Caki2 (cell line): ENCODE data around the gene NTN1. TPM values are rescaled to one million over a fixed set of nuclear protein-coding genes. Genes with fewer than 3 reads are reported as not detected.
A peak's percentile ranks its signal among the peaks of the same experiment; 100 is the strongest.
"Not testable (repeated sequence)": the region's sequence is repeated elsewhere in the genome, so short reads cannot be mapped to it uniquely, and the experiment has no call there.

Experiments
- DNase-seq: peaks from one replicate; pipeline ENCODE4 v3.0.0-alpha.2; 2015; ENCODE audit warnings: low read depth
- in situ Hi-C: cut with HindIII; loops from 2 replicates; pipeline ENCODE4 v1.10.0; 2016; ENCODE audit warnings: low sequenced_read_pairs, low pct_unique_long_range_greater_than_20kb, mixed read lengths
- total RNA-seq: library from RNA; depleted of rRNA; stranded (reverse); fragments of >200 nt; shearing (Covaris generic); gene quantifications from 2 replicates; pipeline ENCODE4 v1.2.3, GENCODE V29; 2014; ENCODE audit warnings: low replicate concordance

NTN1 gene
- total RNA-seq, 1 experiment from 2014 or later, result 11.9 TPM

DNA sequence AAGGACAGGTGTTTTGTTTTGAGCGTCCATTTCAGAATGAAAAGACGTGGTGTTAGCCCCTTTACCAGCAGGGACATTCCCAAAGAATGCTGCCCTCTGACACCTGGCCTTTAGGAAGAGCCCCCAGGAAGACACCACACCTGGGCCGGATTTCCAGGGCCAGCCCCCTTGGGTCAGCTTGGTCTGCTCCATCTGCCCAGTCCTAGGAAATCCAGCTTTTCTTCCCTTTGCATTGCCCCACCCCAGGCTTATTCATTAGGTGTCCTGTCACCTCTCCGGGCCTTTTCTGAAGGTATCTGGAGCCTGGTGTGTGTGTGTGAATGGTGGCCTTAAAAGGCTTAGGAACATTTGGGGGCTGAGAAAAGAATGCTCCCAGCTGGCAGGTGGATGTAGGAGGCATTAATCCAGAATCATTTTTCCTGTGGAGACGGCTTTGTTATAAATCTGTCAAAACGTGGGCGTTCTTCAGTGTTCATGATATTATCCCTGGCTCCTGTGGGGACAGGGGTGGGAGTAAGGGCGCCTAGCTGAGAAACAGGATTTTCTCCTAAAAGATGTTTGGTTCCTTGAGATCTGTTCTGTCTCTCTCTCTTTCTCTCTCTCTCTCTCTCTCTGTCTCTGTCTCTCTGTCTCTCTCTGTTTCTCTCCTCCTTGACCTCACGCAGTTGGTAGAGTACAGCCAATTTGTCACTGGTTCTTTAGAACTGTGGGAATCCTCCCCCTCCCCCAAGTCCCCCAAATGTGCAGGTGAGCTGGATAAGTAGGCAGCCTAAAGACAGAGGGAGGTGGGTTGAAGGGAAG is 84.0 kb downstream of the NTN1 start:
- in situ Hi-C loops, result no loop called here
- DNase-seq, result no peak

DNA sequence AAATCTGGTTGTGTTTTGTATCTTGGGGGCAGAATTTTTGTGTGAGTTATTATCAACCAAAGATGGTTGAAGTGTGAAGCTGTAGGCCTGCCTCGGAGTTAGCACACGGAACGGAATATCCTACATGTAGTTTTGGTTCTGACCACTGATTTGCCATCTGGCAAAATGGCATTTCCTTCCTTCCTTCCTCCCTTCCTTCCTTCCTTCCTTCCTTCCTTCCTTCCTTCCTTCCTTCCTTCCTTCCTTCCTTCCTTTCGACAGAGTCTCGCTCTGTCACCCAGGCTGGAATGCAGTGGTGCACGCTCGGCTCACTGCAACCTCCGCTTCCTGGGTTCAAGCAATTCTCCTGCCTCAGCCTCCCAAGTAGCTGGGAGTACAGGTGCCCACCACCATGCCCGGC is 85.0 kb downstream of the NTN1 start:
- in situ Hi-C loops, DNase-seq: not testable (repeated sequence)

DNA sequence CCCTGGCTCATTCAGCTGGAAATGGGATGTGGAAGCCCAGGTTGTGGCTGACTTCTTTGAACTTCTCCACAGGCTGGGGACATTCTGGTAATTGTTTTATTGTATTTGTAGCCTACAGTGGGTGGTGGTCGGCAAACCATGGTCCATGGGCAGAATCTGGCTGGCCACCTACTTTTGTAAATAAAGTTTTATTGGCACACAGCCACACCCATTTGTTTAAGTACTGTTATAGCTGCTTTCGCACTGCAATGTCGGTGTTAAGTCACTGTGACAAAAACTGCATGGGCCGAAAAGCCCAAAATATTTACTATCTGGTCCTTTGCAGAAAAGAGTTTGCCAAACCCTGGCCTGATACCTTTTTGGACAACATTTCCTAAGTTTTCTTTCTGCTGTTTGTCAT is 86.2 kb downstream of the NTN1 start:
- in situ Hi-C loops, result no loop called here
- no peak for DNase-seq

DNA sequence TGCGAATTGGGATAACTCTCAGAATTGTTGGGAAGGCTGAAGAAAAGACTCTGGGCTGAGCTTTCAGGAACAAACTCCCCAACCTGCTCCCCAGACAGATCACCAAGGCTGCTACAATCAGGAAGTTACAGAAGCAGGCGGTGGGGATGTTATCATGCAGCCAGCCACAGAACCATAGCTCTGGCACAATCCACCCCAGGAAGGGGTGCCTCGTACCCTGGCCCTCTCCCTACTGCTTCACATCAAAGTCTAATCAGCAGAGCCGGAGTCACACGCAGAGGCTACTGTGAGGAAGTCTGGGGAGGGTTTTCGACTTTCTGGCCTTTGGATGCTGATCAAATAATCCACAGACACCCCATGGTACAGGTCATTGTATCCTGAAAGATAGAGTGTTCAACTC is 86.8 kb downstream of the NTN1 start:
- in situ Hi-C loops, result no loop called here
- DNase-seq, result no peak

DNA sequence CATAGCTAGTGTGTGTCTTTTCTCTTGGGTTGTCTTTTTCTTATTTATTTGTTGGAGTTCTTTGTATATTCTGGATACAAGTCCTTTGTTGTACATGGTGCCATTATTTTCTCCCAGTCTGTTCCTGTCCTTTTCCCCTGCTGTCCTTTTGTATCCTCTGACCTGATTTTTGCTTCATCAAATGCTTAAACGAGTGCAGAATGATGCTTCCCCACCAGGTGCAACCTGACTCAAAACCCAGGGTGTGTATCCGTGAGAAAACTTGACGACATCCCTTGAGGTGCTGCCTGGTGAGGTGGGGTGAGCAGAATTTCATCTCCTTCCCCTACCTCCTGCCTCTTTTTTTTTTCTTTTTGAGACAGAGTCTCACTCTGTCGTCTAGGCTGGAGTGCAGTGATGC is 88.6 kb downstream of the NTN1 start:
- in situ Hi-C loops, result no loop called here
- no peak for DNase-seq

DNA sequence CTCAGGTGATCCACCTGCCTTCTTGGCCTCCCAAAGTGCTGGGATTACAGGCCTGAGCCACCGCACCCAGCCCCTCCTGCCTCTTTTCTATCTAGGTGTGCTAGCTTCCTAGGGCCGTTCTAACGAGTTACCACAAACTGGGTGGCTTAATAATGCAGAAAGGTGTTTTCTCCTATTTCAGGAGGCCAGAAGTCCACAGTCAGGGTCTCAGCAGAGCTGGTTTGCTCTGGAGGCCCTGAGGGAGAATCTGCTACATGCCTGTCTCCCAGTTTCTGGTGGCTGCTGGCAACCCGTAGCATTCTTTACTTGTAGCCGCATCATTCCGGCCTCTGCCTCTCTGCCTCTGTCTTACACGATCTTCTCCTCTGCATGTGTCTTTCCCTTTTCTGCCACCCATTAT is 89.2 kb downstream of the NTN1 start:
- in situ Hi-C loops, result no loop called here
- no peak for DNase-seq

DNA sequence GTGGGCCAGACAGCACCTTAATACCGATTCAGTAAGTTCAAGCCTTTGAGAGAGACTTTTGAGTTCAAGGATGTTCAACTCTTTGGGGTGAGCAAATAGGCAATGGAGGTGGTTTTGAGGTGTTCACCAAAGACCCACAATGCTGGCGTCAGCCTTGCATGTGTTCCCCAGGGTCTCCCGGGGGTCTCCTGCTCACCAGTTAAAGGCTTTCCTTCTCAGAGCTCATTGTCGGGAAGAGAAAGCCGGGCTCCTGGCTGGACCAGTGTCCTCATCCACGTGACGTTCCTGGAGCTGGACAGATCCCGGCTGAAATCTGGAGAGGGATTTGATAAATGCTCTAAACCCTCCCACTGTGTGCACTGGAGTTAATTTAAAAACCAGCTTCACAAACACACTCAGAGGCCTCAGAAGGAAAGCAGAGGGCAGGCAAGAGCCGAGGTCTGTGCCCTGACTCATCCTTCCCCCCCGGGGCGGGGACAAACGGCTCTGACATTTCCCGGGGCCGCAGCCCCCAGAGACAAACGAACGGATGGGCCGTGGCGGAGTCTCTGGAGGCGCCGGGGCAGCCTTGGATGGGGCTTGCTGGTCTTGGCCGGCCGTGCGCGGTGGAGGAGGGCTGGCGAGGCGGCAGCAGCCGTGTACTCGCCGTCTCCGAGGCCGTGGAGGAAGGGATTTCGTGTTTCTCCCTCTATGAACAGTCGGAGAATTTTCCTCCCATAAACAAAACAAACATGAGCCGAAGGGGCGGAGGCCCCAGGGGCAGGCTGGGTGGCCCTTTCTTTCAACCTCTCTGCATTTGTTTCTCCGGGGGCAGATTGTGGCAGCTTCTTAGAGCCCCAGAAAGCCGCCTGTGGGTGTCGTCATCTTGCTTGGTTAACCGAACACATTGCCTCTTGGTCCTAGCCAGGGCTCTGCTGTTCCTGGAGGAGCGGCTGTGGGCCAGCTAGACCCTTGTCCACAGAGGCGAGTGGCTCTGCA is 94.2 kb downstream of the NTN1 start:
- DNase-seq, result peak; percentile 78
- in situ Hi-C loops, result no loop called here

DNA sequence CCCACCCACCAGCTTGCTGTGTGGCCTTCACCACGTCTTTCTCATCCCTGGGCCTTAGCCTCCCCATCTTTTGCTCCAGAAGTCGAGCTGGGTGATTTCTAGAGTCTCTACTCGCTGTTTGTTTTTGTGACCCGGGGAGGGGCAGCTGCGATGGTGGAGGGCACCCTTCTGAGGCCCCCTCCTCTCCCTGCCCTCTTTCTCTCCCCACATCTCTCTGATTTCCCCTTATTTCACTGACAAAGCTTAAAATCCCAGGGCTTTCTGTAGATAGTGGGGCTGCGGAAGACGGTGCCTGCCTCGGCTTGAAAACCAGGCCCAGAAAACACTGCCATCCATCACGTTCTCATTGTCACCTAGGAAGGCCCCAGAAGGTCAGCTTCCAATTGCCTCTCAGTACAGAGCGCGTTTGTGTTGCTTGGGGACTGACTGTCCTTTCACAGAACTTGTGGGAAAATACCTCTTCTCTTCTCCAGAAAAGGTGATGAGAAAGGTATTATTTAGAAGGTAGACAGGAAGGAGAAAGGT is 95.1 kb downstream of the NTN1 start:
- in situ Hi-C loops, result no loop called here
- no peak for DNase-seq

DNA sequence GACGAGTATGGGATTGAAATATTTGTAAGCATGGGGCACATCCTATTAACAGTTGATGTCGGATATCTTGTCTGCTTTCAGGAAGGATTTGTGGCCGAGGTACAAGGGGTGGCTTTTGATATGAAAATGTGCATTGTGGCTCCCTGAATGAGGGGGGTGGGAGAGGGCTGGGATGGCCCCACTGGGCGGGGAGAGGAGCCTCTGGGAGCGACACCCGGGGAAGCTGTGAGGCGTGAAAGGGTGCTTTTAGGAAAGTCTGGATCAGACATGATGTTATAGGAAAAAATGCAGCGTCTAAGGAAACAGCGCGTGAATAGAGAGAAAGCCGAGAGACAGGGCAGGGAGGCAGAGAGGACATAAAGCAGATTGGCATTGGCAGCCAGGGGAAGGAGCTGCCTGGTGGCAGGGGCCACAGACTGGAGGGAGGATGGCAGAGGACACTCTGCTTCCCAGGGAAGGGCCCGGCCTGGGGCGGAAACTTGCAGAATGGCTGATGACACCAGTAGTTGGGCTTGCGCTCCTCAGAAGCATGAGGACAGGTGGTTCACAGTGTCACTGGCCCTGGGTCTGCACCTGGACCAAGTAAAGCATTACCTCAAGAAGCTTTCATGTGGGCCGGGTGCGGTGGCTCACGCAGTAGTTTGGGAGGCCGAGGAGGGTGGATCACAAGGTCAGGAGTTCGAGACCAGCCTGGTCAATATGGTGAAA is 95.7 kb downstream of the NTN1 start:
- DNase-seq, result no peak
- in situ Hi-C loops, result no loop called here

DNA sequence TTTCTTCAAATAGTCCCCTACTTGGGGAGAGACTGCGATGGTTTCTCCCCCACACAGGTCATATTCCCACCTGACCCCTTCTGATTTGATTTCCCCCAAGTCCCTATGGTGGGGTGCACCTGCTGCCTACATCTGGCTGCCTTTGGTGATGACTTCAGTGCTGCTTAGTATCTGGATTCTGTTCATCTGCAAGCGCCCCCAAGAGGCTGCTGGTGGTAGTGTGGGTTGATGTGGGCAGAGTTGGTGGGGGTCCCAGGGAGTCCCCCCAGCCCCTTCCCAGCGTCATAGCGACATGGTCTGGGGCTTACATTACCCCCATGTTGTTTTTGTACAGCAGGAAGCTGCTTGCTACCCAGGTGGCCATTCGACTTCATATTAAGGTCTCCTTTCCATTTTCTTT is 99.2 kb downstream of the NTN1 start:
- no peak for DNase-seq

DNA sequence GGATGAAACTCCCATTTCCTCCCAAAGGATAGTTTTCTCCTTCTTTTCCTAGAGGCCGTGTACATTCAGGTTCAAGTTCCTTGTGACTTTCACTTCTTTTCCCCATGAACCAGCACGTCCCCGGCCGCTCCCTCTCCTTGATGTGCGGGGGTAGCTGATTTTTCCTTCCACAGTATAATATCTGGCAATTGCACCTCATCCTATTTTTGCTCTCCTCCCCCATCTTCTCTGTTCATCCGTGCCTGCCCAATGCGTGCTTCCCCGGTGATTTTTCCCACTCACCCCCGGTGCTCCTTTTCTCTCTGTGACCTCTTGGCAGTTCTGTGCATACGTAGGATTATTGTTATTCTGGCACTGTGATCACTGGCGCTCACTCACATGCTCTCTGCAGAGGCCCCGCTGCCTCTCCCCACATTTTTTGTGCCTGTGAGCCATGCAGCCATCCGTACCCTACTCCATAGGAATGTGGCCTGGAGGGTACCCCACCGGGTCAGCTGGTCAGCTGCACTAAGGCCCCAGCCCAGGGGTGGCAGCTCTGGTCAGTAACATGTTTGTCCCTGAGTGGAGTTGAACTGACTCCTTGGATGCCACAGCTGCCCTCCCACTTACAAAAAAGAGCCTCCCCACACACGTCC is 100.0 kb downstream of the NTN1 start:
- DNase-seq, result no peak
- in situ Hi-C loops, result no loop called here

More for the DNA sequence above, 99.2 kb downstream of the NTN1 start:
- in situ Hi-C loops, result no loop called here

DNA sequence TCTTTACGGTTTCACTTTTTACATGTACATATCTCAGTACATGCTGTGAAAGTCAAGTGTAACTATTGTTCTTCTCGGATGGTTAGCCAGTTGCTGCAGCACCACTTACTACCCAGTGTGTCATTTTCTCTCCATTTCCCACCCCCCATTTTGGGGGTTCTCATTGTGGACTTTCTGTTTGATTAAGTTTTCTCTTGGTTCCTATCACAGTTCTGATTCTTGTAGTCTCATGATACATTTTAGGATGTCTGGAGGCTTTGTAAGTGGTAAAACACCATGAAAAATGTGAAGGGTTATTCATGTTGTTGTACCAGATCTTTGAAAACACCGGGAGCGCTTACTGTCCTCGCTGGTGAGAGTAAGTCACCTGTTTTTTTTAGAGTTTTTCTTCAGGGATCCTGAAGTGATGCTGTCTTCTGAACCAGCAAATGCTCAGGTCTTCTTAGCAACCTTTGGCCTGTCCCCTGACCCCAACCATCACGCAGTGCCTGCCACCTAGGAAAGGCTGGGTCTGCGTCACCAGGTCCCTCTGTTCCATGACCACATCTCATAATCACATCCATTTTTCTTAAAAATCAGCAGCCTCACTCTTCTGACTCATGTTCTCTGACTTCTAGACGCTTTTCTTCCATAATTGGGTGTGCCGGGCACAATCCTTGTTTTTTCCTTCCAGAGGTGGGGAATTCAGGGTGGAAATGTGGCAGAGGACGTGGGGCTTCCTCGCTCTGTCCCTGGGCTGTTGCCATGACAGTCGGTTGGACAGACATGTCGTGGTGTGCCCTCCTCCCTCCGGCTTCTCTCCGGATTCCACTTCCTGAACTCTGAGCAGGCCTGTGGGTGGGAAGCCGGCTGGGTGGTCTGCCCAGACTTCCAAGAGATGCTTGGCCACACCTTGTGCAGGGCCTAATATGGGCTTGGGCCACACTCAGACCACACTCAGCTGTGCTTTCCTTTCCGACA is 102.6 kb downstream of the NTN1 start:
- DNase-seq, result no peak
- in situ Hi-C loops, result no loop called here

DNA sequence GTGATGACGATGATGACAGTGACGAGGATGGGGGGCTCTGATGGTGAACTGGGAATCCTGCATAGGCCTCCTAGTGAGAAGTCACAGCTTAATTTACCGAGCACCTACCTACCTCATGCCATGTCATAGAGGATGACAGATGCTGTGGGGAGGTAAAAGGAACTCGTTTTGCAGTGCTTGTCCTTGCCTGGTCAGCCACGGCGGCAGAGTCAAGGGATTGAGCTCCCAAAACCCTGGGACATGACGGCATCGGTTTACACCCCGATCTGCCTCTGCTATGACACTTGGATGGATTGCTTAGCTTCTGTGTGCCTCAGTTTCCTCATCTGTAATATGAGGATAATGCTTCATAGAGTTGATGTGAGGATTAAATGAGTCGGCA is 103.2 kb downstream of the NTN1 start:
- in situ Hi-C loops, result no loop called here
- no peak for DNase-seq

DNA sequence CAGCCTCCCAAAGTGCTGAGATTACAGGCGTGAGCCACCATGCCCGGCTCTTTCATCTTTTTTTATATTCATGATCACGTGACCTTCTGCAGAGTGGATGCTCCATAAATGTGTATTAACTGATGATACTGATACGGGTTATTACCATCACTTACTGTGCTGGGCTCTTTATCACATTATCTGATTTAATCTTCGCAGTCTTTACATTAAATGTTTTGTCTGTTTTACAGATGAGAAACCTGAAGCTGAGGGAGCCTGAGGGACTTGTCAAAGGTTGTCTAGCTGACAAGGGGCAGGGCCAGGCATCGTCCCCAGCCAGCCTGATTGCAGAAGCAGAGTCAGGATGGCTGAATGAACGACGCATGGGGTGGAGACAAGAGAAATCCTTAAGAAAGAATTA is 104.4 kb downstream of the NTN1 start:
- in situ Hi-C loops, result no loop called here

DNA sequence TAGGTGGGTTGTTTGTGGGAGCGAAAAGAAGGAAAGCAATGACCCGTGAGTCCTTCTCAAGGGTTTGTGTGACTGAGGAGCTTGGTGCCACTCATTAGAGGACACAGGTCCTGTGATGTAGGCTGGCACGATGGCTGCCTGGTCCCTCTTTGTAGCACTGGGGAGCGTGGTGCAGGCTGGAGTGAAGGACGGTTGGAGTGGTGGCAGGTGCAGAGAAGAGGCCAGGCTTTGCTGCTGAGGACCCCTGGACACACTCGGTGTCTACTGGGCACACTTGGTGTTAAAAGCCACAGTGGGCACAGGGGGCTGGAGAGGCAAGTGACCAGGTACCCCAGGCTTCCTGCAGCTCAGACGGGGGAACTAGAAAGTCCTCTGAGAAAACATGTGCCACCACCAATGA is 106.0 kb downstream of the NTN1 start:
- DNase-seq, result no peak
- in situ Hi-C loops, result no loop called here

More for the DNA sequence above, 104.4 kb downstream of the NTN1 start:
- DNase-seq, result no peak

DNA sequence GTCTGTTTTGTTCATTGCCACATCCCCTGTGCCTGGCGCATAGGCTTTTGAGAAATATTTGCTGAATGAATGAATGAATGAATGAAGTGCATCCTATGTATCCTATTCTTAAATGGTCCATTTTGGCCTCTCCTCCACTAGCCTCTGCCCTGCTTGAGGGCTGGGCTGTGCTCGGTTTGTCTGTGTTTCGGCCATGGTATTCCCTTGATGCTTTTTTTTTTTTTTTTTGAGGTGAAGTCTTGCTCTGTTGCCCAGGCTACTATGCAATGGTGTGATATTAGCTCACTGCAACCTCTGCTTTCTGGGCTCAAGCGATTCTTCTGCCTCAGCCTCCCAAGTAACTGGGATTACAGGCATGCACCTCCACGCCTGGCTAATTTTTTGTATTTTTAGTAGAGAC is 110.1 kb downstream of the NTN1 start:
- no peak for DNase-seq
- in situ Hi-C loops, result no loop called here

DNA sequence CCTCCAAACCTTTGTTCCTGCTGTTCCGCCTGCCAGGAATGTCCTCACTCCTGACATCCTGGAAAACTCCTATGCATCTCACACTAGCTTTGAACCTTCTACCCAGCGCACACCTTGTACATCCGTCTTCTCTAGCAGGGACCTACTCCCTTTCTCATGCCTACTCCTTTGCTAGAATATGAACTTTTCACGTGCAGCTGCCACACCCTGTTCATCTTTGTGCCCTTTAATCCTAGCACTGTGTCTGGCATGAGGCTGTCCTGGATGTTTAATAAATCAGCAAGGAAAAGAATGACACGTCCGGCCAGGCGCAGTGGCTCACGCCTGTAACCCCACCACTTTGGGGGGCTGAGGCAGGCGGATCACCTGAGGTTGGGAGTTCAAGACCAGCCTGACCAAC is 111.0 kb downstream of the NTN1 start:
- in situ Hi-C loops, result no loop called here
- DNase-seq, result no peak
